Stomach (tissue), 4 donors: ENCODE data around the gene NSA2.

ENCODE experiments used
- POLR2A ChIP-seq, 4 donors: fragments of 450-650 bp; IDR thresholded peaks; one replicate each; pipeline ENCODE4 v1.6.1; 2016; ENCODE audit warnings: antibody characterized with exemption in 4 of 4, control low read depth in 2 of 4, mild to moderate bottlenecking in 1 of 4, moderate library complexity in 1 of 4
- POLR2AphosphoS5 ChIP-seq, 3 donors: sonication (generic); formaldehyde crosslinking; IDR thresholded peaks; one replicate each; pipeline ENCODE4 v1.6.1; 2016; ENCODE audit warnings: antibody characterized with exemption in 3 of 3

DNA sequence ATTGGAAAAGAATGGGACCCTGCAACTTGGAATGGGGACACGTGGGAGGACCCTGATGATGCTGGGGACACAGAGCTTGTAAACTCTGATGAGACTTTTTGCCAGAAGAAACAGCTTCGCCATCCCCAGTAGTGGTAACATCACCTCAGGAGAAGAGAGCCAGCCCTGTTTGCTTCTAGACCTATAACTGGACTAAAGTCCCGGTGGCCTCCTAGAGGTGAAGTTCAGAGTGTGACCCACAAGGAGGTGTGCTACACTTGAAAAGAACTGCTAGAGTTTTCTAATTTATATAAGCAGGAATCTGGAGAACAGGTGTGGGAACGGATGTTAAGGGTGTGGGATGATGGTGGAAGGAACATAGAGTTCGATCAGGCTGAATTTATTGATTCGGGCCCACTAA is 19.8 kb downstream of the NSA2 start:
- TF ChIP-seq POLR2A (IDR thresholded peaks at IDR 0.05) = no peak
- TF ChIP-seq POLR2AphosphoS5 (IDR thresholded peaks at IDR 0.05) = no peak
